B cell (primary cell): ENCODE measurements around the gene ELFN2. TPM values are rescaled to one million over a fixed set of nuclear protein-coding genes. Genes with fewer than 3 reads are reported as not detected.

Source experiments
- ATAC-seq: fragments of 200-7000 bp; cut with Tn5 transposase; one replicate; pipeline ENCODE4 v1.10.0; 2021; ENCODE audit warnings: low read depth, mild to moderate bottlenecking, moderate number of reproducible peaks, moderate library complexity
- CTCF ChIA-PET: fragments of 350-600 bp; sonication (Branson Sonifier 250); formaldehyde crosslinking; loops from one replicate; lab custom pipeline; 2021; ENCODE audit warnings: antibody characterized with exemption, inconsistent platforms; lab: Charles Lee
- POLR2A ChIA-PET: fragments of 350-600 bp; sonication (Branson Sonifier 250); formaldehyde crosslinking; loops from one replicate; lab custom pipeline; 2021; ENCODE audit warnings: antibody characterized with exemption; lab: Charles Lee
- DNase-seq: peaks from one replicate; pipeline ENCODE4 v3.0.0; 2013
- H2AFZ ChIP-seq: 2 replicates; pipeline ENCODE4 v1.6.1; 2012; ENCODE audit warnings: mild to moderate bottlenecking, low read depth, low read length; ENCODE audit not compliant: insufficient read depth, poor library complexity, severe bottlenecking
- H3K27ac ChIP-seq, 2 donors: 1 replicate in 1 of 2; 2 replicates in 1 of 2; pipeline ENCODE4 v1.5.1; 2012 to 2013; ENCODE audit warnings: low read length in 2 of 2, mild to moderate bottlenecking in 2 of 2, moderate library complexity in 1 of 2
- H3K27me3 ChIP-seq, 4 experiments: fragments of 200-600 bp in 1 of 4; sonication (generic) in 1 of 4; replicated peaks in 1 of 4; 1 replicate in 2 of 4; 2 replicates in 2 of 4; pipeline versions ENCODE4 v1.6.1 to v1.7.0; 2013 to 2016; ENCODE audit warnings: low read length in 3 of 4, mild to moderate bottlenecking in 2 of 4, mixed read lengths in 1 of 4, moderate library complexity in 1 of 4; ENCODE audit not compliant: insufficient read depth in 4 of 4, control insufficient read depth in 3 of 4; ENCODE audit errors: control extremely low read depth in 1 of 4
- H3K36me3 ChIP-seq, 2 experiments: replicated peaks in 1 of 2; 1 replicate in 1 of 2; 2 replicates in 1 of 2; pipeline versions ENCODE4 v1.6.1 to v1.7.1; 2013; ENCODE audit warnings: low read length in 1 of 2; ENCODE audit not compliant: insufficient read depth in 2 of 2, control insufficient read depth in 1 of 2; ENCODE audit errors: control extremely low read depth in 1 of 2, extremely low read depth in 1 of 2
- H3K4me1 ChIP-seq, 2 donors: fragments of 200-600 bp in 1 of 2; sonication (generic) in 1 of 2; 1 replicate in 1 of 2; 2 replicates in 1 of 2; pipeline versions ENCODE4 v1.5.1 to v1.6.1; 2013 to 2017; ENCODE audit warnings: low read length in 2 of 2; ENCODE audit not compliant: control insufficient read depth in 2 of 2, insufficient read depth in 2 of 2
- H3K4me2 ChIP-seq: replicated peaks from 2 replicates; pipeline ENCODE3; 2012; ENCODE audit warnings: mild to moderate bottlenecking, low read depth, low read length; ENCODE audit not compliant: poor library complexity, severe bottlenecking
- H3K4me3 ChIP-seq, 5 experiments: fragments of 200-600 bp in 1 of 5; sonication (generic) in 1 of 5; 1 replicate in 3 of 5; 2 replicates in 2 of 5; pipeline versions ENCODE4 v1.5.1 to v1.7.0; 2011 to 2016; ENCODE audit warnings: low read length in 4 of 5, mild to moderate bottlenecking in 4 of 5, low read depth in 2 of 5, control low read depth in 1 of 5, moderate library complexity in 1 of 5; ENCODE audit not compliant: insufficient read depth in 1 of 5; ENCODE audit errors: control extremely low read depth in 1 of 5, extremely low read depth in 1 of 5
- H3K79me2 ChIP-seq: fragments of 200-600 bp; sonication (generic); one replicate; pipeline ENCODE4 v1.6.0; 2016; ENCODE audit warnings: low read length; ENCODE audit not compliant: control insufficient read depth, insufficient read depth
- H3K9ac ChIP-seq: fragments of 200-600 bp; sonication (generic); 2 replicates; pipeline ENCODE4 v1.6.1; 2017; ENCODE audit warnings: mild to moderate bottlenecking, low read length, moderate library complexity
- H3K9me3 ChIP-seq, 3 donors: one replicate each; pipeline versions ENCODE4 v1.6.1 to v1.7.1; 2013; ENCODE audit warnings: low read length in 2 of 3; ENCODE audit not compliant: control insufficient read depth in 2 of 3, insufficient read depth in 1 of 3; ENCODE audit errors: control extremely low read depth in 1 of 3
- H4K20me1 ChIP-seq: 2 replicates; pipeline ENCODE4 v1.6.0; 2012; ENCODE audit warnings: mild to moderate bottlenecking, low read length; ENCODE audit not compliant: insufficient read depth, control insufficient read depth, poor library complexity, severe bottlenecking
- H3K27ac Mint-ChIP-seq: one replicate; pipeline ENCODE4 v1.8.0; 2021; ENCODE audit warnings: mixed read lengths
- H3K27me3 Mint-ChIP-seq: one replicate; pipeline ENCODE4 v1.8.0; 2021; ENCODE audit warnings: mixed read lengths
- H3K4me1 Mint-ChIP-seq: one replicate; pipeline ENCODE4 v1.8.0; 2021; ENCODE audit warnings: mixed read lengths
- H3K4me3 Mint-ChIP-seq: one replicate; pipeline ENCODE4 v1.8.0; 2021; ENCODE audit warnings: mixed read lengths
- H3K9me3 Mint-ChIP-seq: one replicate; pipeline ENCODE4 v1.8.0; 2022; ENCODE audit warnings: mixed read lengths; ENCODE audit not compliant: insufficient read depth
- CTCF ChIP-seq: fragments of 200-600 bp; IDR thresholded peaks from one replicate; pipeline ENCODE4 v1.8.0; 2022; ENCODE audit warnings: antibody characterized with exemption, mild to moderate bottlenecking
- EZH2 ChIP-seq: IDR thresholded peaks from 2 replicates; pipeline ENCODE4 v1.6.1; 2012; ENCODE audit warnings: borderline replicate concordance, low read depth, mild to moderate bottlenecking, moderate library complexity, low read length; ENCODE audit not compliant: insufficient read depth, poor library complexity, severe bottlenecking
- WGBS: methylation state at CpG from one replicate; pipeline ENCODE4 v1.1.5; 2013; ENCODE audit warnings: missing lambda C conversion rate; ENCODE audit not compliant: insufficient coverage; 5-methylcytosine and 5-hydroxymethylcytosine counted together
- intact Hi-C: fragments of 100-400 bp; cut with micrococcal nuclease; formaldehyde crosslinking; loops from one replicate; pipeline ENCODE4 v1.10.0; 2022
- polyA plus RNA-seq: library from polyadenylated mRNA; depleted of rRNA; stranded (reverse); fragments of >200 nt; gene quantifications from 2 replicates; pipeline ENCODE4 v1.2.3, GENCODE V29; 2012
- total RNA-seq, 2 donors: library from RNA; stranded (reverse); fragments of 120-200 nt in 1 of 2; gene quantifications; 1 replicate in 1 of 2; 2 replicates in 1 of 2; pipeline versions ENCODE4 v1.2.3 to v1.2.4, GENCODE V29; 2013 to 2022

ELFN2 gene
- total and polyA plus RNA-seq, 2 donors (not counting 1 experiment from before 2014, with no cell fraction given), result 0.07 to 0.12 TPM

- ChIA-PET CTCF (no interaction called here), POLR2A (no interaction called here)
- peaks cover 0 to 3% (median 0%) of the 10 kb centered on the region in 3 donors for H3K9me3 ChIP-seq
- Mint-ChIP-seq H3K27me3 (peaks cover 75% of the 10 kb centered on the region), H3K9me3 (no peaks in the 10 kb centered on the region), H3K4me3 (no peak overlapping the region), H3K27ac (no peak overlapping the region), H3K4me1 (peaks cover 22% of the 10 kb centered on the region)
- H4K20me1 ChIP-seq, result no peaks in the 10 kb centered on the region
- H3K4me3 ChIP-seq, result no peak overlapping the region
- H3K27me3 ChIP-seq, result peaks cover 0 to 69% (median 22%) of the 10 kb centered on the region in 4 experiments
- no peak overlapping the region for H3K27ac ChIP-seq
- H3K9ac ChIP-seq, result no peak overlapping the region
- peaks cover 17 to 20% of the 10 kb centered on the region in 2 donors for H3K4me1 ChIP-seq
- intact Hi-C loops, result no loop called here
- TF ChIP-seq EZH2, result no peak
- no peak for TF ChIP-seq CTCF
- WGBS, result 81% methylated on average over 7 of the region's 7 CpGs
- ATAC-seq, result no peak
- no peak overlapping the region for H3K4me2 ChIP-seq
- H3K36me3 ChIP-seq, result no peaks in the 10 kb centered on the region
- no peak overlapping the region for H2AFZ ChIP-seq
- H3K79me2 ChIP-seq, result no peaks in the 10 kb centered on the region
- no peak for DNase-seq
Measured at GRCh38 chr22:37417264-37417663, 10.0 kb downstream of the ELFN2 start.

GRCh38 chr22:37416827-37417226 is 10.5 kb downstream of the ELFN2 start:
- peaks cover 22% of the 10 kb centered on the region for H3K4me1 Mint-ChIP-seq
- Histone ChIP-seq H3K79me2 (no peaks in the 10 kb centered on the region), H3K27ac (no peak overlapping the region), H2AFZ (no peak overlapping the region), H3K27me3 (peaks cover 0 to 65% (median 22%) of the 10 kb centered on the region in 4 experiments), H3K4me1 (peaks cover 17 to 20% of the 10 kb centered on the region in 2 donors), H4K20me1 (no peaks in the 10 kb centered on the region), H3K9ac (no peak overlapping the region), H3K4me3 (no peak overlapping the region), H3K36me3 (no peaks in the 10 kb centered on the region), H3K9me3 (peaks cover 0 to 3% (median 0%) of the 10 kb centered on the region in 3 donors), H3K4me2 (no peak overlapping the region)
- H3K27me3 Mint-ChIP-seq, result peaks cover 70% of the 10 kb centered on the region
- H3K4me3 Mint-ChIP-seq, result no peak overlapping the region
- TF ChIP-seq EZH2 (no peak), CTCF (no peak)
- ATAC-seq (no peak), DNase-seq (no peak)
- 11% methylated on average over 13 of the region's 14 CpGs for WGBS
- intact Hi-C loops, result no loop called here
- no peaks in the 10 kb centered on the region for H3K9me3 Mint-ChIP-seq
- no peak overlapping the region for H3K27ac Mint-ChIP-seq
- ChIA-PET POLR2A (no interaction called here), CTCF (no interaction called here)
